H1 (cell line): Measurements from ENCODE around the gene CTSV.
"Not testable (repeated sequence)": the region's sequence is repeated elsewhere in the genome, so short reads cannot be mapped to it uniquely, and the experiment has no call there.

Experiments used
- CBX5 ChIP-seq: fragments of 300-800, 300-1000 bp; sonication (generic); IDR thresholded peaks from 2 replicates; pipeline ENCODE4 v1.7.1; 2016; ENCODE audit warnings: antibody characterized with exemption, low read length, low read depth
- CEBPB ChIP-seq: IDR thresholded peaks from 2 replicates; pipeline ENCODE4 v1.6.1; 2012; ENCODE audit warnings: low read depth, low read length
- CTCF ChIP-seq, 3 experiments: IDR thresholded peaks; 1 replicate in 2 of 3; 2 replicates in 1 of 3; pipeline versions ENCODE4 v1.5.1 to v1.6.1; 2011; ENCODE audit warnings: low read length in 3 of 3, mild to moderate bottlenecking in 3 of 3, inconsistent platforms in 2 of 3, low read depth in 1 of 3, moderate library complexity in 1 of 3; ENCODE audit not compliant: insufficient read depth in 1 of 3; ENCODE audit errors: control extremely low read depth in 1 of 3
- HDAC6 ChIP-seq: IDR thresholded peaks from one replicate; pipeline ENCODE4 v1.7.1; 2012; ENCODE audit warnings: low read depth, mild to moderate bottlenecking, inconsistent platforms, low read length, moderate library complexity
- KDM1A ChIP-seq: fragments of 200-600, 300-600 bp; sonication (generic); IDR thresholded peaks from 2 replicates; pipeline ENCODE4 v1.7.1; 2016; ENCODE audit warnings: mild to moderate bottlenecking, low read length, borderline replicate concordance
- POLR2A ChIP-seq, 2 experiments: IDR thresholded peaks; 1 replicate in 1 of 2; 2 replicates in 1 of 2; pipeline ENCODE4 v1.6.1; 2011; ENCODE audit warnings: low read depth in 2 of 2, low read length in 2 of 2, mild to moderate bottlenecking in 2 of 2; ENCODE audit errors: control extremely low read depth in 1 of 2
- ZNF274 ChIP-seq: IDR thresholded peaks from 2 replicates; pipeline ENCODE4 v1.7.0; 2012; ENCODE audit warnings: low read length, borderline replicate concordance; ENCODE audit errors: extremely low read depth

- TF ChIP-seq POLR2A (IDR thresholded peaks at IDR 0.05; ENCODE audit: control extremely low read depth in 1 of 2, low read depth in 2 of 2, low read length in 2 of 2); KDM1A; HDAC6; CEBPB; CTCF (IDR thresholded peaks at IDR 0.05; ENCODE audit: control extremely low read depth in 1 of 3, insufficient read depth in 1 of 3, low read depth in 1 of 3, low read length in 3 of 3); CBX5; ZNF274: not testable (repeated sequence)
These were observed 26.3 kb downstream of the CTSV start for GRCh38 chr9:97012617-97013016.
